A673 (cell line): Measurements from ENCODE around the gene STOML1. TPM values are rescaled to one million over a fixed set of nuclear protein-coding genes. Genes with fewer than 3 reads are reported as not detected.

Experiments
- BruUV-seq: library from RNA; stranded (reverse); fragments of 400-500 nt; replicated peaks from 2 replicates; lab custom pipeline; 2021; lab: Mats Ljungman, UMichigan
- CTCF ChIA-PET: fragments of 300-600 bp; sonication (Branson Sonifier 250); formaldehyde crosslinking; loops from one replicate; lab custom pipeline; 2022; ENCODE audit warnings: antibody characterized with exemption; lab: Charles Lee
- POLR2A ChIA-PET: fragments of 300-600 bp; sonication (Branson Sonifier 250); formaldehyde crosslinking; loops from one replicate; lab custom pipeline; 2022; ENCODE audit warnings: antibody characterized with exemption; ENCODE audit not compliant: low non-redundant PET; lab: Charles Lee
- DNase-seq: peaks from one replicate; pipeline ENCODE4 v3.0.0-alpha.2; 2015; ENCODE audit warnings: low spot score
- H3K27ac ChIP-seq: fragments of 200-600 bp; sonication (generic); 2 replicates; pipeline ENCODE4 v1.5.1; 2016; ENCODE audit warnings: mixed run types, low read depth, mild to moderate bottlenecking, mixed read lengths, antibody characterized with exemption, low read length; ENCODE audit not compliant: poor library complexity, severe bottlenecking
- H3K27me3 ChIP-seq: fragments of 200-600 bp; sonication (generic); replicated peaks from 2 replicates; pipeline ENCODE4 v1.6.1; 2017; ENCODE audit warnings: mixed run types, low read depth, mild to moderate bottlenecking, mixed read lengths, antibody characterized with exemption, low read length; ENCODE audit not compliant: insufficient read depth, poor library complexity
- H3K36me3 ChIP-seq: fragments of 200-600 bp; sonication (generic); 2 replicates; pipeline ENCODE4 v1.6.1; 2016; ENCODE audit warnings: mixed run types, mild to moderate bottlenecking, mixed read lengths, antibody characterized with exemption, low read length; ENCODE audit not compliant: insufficient read depth, poor library complexity, severe bottlenecking
- H3K4me1 ChIP-seq: fragments of 200-600 bp; sonication (generic); 2 replicates; pipeline ENCODE4 v1.6.1; 2017; ENCODE audit warnings: mixed run types, mild to moderate bottlenecking, mixed read lengths, antibody characterized with exemption, low read length; ENCODE audit not compliant: insufficient read depth, poor library complexity, severe bottlenecking
- H3K4me3 ChIP-seq: fragments of 200-600 bp; sonication (generic); 2 replicates; pipeline ENCODE4 v1.5.1; 2016; ENCODE audit warnings: low read depth, mixed run types, mild to moderate bottlenecking, mixed read lengths, low read length; ENCODE audit not compliant: poor library complexity, severe bottlenecking
- H3K9me3 ChIP-seq: fragments of 200-600 bp; sonication (generic); 2 replicates; pipeline ENCODE4 v1.6.1; 2016; ENCODE audit warnings: mixed run types, low read depth, mild to moderate bottlenecking, mixed read lengths, antibody characterized with exemption, low read length; ENCODE audit not compliant: poor library complexity, severe bottlenecking
- EZH2 ChIP-seq: fragments of 200-600 bp; sonication (generic); IDR thresholded peaks from 2 replicates; pipeline ENCODE4 v1.6.1; 2017; ENCODE audit warnings: borderline replicate concordance, low read depth, mild to moderate bottlenecking, mixed read lengths, antibody characterized with exemption, low read length; ENCODE audit not compliant: poor library complexity, severe bottlenecking
- intact Hi-C: fragments of 100-400 bp; cut with micrococcal nuclease; formaldehyde crosslinking; loops from one replicate; pipeline ENCODE4 v1.10.0; 2022; ENCODE audit not compliant: unreplicated experiment
- total RNA-seq: library from RNA; stranded (reverse); gene quantifications from 2 replicates; pipeline ENCODE4 v1.2.3, GENCODE V29; 2021
- TF ChIP-seq, protein P1 (sequence below): fragments of 300-800, 200-600 bp; sonication (generic); conservative IDR thresholded peaks from 2 replicates; pipeline ENCODE4 v1.5.1; 2017; ENCODE audit warnings: low read depth, mild to moderate bottlenecking, antibody characterized with exemption, low read length, moderate library complexity, mixed read lengths

The STOML1 gene
- total RNA-seq, 1 experiment from 2014 or later, result 7.3 TPM

DNA sequence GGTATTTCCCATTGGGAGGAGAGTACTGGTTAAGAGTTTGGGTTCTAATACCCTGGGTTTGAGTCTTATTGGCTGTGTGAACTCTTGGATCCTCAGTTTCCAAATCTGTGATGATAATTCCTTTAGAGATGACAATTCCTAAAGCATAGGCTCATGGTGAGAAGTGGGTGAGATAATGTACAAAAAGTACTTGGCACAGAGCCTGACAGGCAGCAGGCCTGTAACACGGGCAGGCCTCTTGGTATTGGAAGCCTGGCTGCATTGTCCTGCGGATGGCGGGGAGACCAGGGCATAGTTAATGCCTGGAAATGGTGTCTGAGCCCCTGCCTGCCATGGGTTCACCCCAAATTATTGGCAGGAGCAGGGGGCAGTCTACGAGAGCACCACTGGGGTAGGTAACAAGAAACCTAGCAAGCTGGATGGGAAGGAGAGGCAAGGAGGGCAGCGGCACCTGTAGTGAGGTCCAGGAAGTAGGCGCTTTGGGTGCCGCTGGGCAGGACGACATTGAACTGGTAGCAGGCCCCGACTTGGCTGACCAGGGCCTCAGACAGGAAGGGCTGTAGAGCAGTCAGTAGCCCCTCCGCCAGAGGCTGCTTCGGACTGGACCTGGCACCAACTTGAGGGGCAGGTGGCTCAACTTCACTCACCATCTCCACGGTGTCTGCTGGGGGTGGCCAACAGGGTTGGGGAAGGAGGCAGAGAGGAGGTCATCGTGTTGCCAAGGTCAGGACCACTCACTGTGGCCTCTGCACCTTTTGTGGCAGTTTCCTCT lies 7.7 kb downstream of the STOML1 start:
- CTCF ChIA-PET, result interaction anchor here (1.7 kb wide), 1 partner anchor 11 kb away, joined by 7 read pairs; no protein-coding TSS in a partner anchor
- intact Hi-C loops, result no loop called here
- H3K4me1 ChIP-seq, result peaks cover 18% of the 10 kb centered on the region

DNA sequence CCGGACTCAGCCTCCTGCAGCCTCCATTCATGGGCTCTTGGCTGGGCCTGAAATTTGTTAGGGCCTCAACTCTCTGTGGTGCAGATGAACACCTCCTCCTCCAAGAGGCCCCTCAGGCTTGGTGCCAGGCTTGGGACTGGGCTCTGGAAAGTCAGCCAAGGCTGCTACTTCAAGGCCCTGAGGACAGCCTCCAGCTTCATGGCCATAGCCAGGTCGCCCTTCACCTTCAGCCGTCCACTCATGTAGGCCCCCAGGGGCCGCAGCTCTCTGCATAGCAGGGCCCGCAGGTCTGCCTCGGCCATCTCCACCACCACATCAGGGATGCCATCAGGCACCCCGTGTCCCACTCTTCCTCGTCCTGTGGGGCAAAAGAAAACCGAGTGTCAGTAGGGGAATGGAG lies 8.3 kb downstream of the STOML1 start:
- no peak for TF ChIP-seq EZH2
- TF ChIP-seq, protein P1, sequence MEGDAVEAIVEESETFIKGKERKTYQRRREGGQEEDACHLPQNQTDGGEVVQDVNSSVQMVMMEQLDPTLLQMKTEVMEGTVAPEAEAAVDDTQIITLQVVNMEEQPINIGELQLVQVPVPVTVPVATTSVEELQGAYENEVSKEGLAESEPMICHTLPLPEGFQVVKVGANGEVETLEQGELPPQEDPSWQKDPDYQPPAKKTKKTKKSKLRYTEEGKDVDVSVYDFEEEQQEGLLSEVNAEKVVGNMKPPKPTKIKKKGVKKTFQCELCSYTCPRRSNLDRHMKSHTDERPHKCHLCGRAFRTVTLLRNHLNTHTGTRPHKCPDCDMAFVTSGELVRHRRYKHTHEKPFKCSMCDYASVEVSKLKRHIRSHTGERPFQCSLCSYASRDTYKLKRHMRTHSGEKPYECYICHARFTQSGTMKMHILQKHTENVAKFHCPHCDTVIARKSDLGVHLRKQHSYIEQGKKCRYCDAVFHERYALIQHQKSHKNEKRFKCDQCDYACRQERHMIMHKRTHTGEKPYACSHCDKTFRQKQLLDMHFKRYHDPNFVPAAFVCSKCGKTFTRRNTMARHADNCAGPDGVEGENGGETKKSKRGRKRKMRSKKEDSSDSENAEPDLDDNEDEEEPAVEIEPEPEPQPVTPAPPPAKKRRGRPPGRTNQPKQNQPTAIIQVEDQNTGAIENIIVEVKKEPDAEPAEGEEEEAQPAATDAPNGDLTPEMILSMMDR, result no peak
- CTCF ChIA-PET, result interaction anchor here (1.7 kb wide), 1 partner anchor 11 kb away, joined by 7 read pairs; no protein-coding TSS in a partner anchor
- Histone ChIP-seq H3K27me3 (no peaks in the 10 kb centered on the region), H3K36me3 (no peaks in the 10 kb centered on the region), H3K4me3 (no peak overlapping the region), H3K9me3 (no peaks in the 10 kb centered on the region), H3K27ac (peak overlapping the region; percentile 78), H3K4me1 (peaks cover 18% of the 10 kb centered on the region)
- POLR2A ChIA-PET, result no interaction called here
- DNase-seq, result no peak
- no TSS peak for BruUV-seq
- intact Hi-C loops, result no loop called here

More for the DNA sequence above, 7.7 kb downstream of the STOML1 start:
- no peak for DNase-seq
- no peaks in the 10 kb centered on the region for H3K36me3 ChIP-seq
- H3K4me3 ChIP-seq, result no peak overlapping the region
- BruUV-seq, result no TSS peak
- H3K27me3 ChIP-seq, result no peaks in the 10 kb centered on the region
- H3K27ac ChIP-seq, result no peak overlapping the region
- POLR2A ChIA-PET, result no interaction called here
- no peaks in the 10 kb centered on the region for H3K9me3 ChIP-seq
- TF ChIP-seq, protein P1, result no peak
- no peak for TF ChIP-seq EZH2

DNA sequence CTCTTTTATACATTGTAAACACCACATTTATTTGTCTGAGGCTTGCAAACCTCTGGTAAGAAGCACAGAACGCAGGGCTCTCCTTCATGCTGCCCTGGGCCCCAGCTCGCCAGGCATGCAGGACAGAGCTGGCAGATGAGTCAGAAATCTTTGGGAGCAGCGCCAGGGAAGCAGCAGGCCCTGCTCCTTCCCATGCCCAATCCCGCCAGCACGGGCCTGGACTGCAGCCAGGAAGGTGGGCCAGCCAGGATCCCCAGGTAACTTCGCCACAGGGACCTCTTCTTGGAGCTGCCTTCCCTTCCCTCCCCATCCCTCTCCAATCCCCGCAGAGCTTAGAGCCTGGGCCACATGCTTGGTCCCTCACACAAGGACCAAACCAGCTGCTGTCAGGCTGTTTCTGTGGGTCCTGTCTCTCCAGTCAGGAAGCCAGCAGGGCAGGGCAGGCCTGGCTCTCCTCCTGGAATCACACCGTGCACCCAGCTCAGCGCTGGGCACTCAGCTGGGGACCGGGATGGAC lies 8.8 kb downstream of the STOML1 start:
- peaks cover 18% of the 10 kb centered on the region for H3K4me1 ChIP-seq
- peak; percentile 49 for DNase-seq
- ChIA-PET CTCF (interaction anchor here (1.7 kb wide), 1 partner anchor 10 kb away, joined by 7 read pairs; no protein-coding TSS in a partner anchor), POLR2A (interaction anchor here (0.6 kb wide), 1 partner anchor 62 kb away, joined by 8 read pairs; no protein-coding TSS in a partner anchor)
- H3K36me3 ChIP-seq, result no peaks in the 10 kb centered on the region
- H3K9me3 ChIP-seq, result no peaks in the 10 kb centered on the region
- peak overlapping the region; percentile 78 for H3K27ac ChIP-seq
- TF ChIP-seq, protein P1, result no peak
- no peak for TF ChIP-seq EZH2
- no peaks in the 10 kb centered on the region for H3K27me3 ChIP-seq
- no peak overlapping the region for H3K4me3 ChIP-seq
- no TSS peak for BruUV-seq
- intact Hi-C loops, result no loop called here
